AG10803 (cell line): ENCODE data around the gene RAP1GDS1.
"Not testable (repeated sequence)": the region's sequence is repeated elsewhere in the genome, so short reads cannot be mapped to it uniquely, and the experiment has no call there.

Source experiments
- DNase-seq: peaks from one replicate; pipeline ENCODE4 v3.0.0; 2010; ENCODE audit warnings: low read depth
- H3K4me3 ChIP-seq: 2 replicates; pipeline ENCODE4 v1.5.1; 2011; ENCODE audit warnings: mild to moderate bottlenecking, low read length, control low read depth
- CTCF ChIP-seq: conservative IDR thresholded peaks from 2 replicates; pipeline ENCODE4 v1.5.1; 2011; ENCODE audit warnings: mild to moderate bottlenecking, low read length, control low read depth, inconsistent platforms

The RAP1GDS1 gene

DNA sequence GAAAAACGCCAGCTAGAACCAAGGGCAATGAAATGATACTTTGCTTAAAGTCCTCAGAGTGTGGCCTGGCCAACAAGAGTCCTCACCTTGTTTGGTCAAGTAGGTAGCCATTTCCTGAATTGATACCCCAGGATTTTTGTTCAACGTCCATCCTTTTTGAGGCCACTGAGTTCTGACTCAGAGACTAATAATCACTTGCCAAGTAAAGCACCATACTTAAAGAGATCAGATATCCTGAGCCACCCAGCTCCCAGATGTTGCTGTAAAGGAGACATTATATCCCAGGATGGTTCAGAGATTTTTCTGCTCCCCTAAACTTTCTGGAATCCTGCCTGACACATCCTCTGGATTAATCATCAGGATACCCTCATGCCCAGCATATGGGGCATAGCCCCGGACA is 190.9 kb downstream of the RAP1GDS1 start:
- TF ChIP-seq CTCF = no peak
- H3K4me3 ChIP-seq = no peak overlapping the region
- no peak for DNase-seq

GRCh38 chr4:98457422-98457821 is 196.2 kb downstream of the RAP1GDS1 start:
- H3K4me3 ChIP-seq, DNase-seq: not testable (repeated sequence)

GRCh38 chr4:98461121-98461865 is 200.1 kb downstream of the RAP1GDS1 start:
- not testable (repeated sequence) for H3K4me3 ChIP-seq
- DNase-seq = peak; percentile 39

GRCh38 chr4:98462487-98462886 is 201.3 kb downstream of the RAP1GDS1 start:
- no peak for TF ChIP-seq CTCF
- no peak for DNase-seq
- no peak overlapping the region for H3K4me3 ChIP-seq

DNA sequence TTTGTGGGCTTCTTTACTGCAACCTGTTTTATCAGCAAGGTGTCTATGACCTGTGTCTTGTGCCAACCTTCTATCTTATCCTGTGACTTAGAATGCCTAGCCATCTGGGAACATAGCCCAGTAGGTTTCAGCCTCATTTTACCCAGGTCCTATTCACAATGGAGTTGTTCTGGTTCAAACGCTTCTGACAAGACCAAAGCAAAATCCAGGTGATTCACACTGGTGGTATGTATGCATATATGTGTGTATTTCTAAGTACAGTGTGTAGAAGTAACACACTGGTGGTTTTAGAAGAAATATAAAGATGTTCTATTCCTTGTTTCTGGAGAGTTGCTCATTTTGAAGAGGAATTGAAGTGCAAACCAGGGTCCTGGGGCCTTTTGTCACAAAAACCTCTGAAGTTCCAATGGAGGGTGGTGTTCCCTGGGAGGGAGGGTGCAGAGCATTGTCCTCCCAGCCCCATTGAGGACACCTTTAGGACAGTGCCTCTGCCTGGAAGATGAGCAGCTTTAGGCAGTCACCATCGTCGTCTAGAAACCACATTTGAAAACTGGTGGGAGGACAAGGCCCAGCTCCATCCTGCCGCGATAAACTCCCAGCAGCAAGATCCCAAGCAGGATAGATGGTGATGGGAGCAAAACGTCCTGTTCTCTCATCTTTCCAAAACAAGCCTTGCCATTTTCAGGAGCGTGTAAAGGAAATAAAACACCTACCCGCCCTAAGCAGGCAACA is 205.8 kb downstream of the RAP1GDS1 start:
- no peak overlapping the region for H3K4me3 ChIP-seq
- DNase-seq = no peak
- TF ChIP-seq CTCF = no peak

- peak overlapping the region; percentile 61 for H3K4me3 ChIP-seq
- peak; percentile 93 for DNase-seq
These were observed 206.5 kb downstream of the RAP1GDS1 start for GRCh38 chr4:98467627-98468072.

GRCh38 chr4:98468709-98469108 is 207.5 kb downstream of the RAP1GDS1 start:
- TF ChIP-seq CTCF = 0 out of 2 replicates have a peak, but pooled peaks have one; percentile 3
- no peak overlapping the region for H3K4me3 ChIP-seq
- peak; percentile 63 for DNase-seq

More at GRCh38 chr4:98467627-98468072, 206.5 kb downstream of the RAP1GDS1 start:
- peak; percentile 86 for TF ChIP-seq CTCF

DNA sequence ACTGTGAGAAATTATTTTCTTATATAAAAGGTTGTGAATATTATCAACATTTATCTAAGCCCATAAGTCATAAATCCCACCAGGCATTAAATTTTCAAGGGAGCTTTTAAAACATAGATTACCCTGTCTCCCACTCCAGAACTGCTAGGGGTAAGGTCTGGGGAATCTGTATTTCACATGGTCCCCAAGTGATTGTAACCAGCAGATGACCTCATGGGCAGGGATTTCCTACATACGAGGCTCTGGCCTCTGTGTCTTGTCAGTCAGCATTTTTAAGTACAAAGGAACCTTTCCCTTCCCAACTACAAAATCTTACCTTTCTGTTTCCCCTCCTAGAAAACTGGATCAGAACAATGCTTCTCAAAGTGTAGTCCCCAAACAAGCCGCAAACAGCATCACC is 208.6 kb downstream of the RAP1GDS1 start:
- no peak overlapping the region for H3K4me3 ChIP-seq
- DNase-seq = no peak
- no peak for TF ChIP-seq CTCF
